Urinary bladder (tissue), 4 donors: ENCODE results near the gene TRERF1. TPM values are rescaled to one million over a fixed set of nuclear protein-coding genes. Genes with fewer than 3 reads are reported as not detected.
"Not testable (repeated sequence)": the region's sequence is repeated elsewhere in the genome, so short reads cannot be mapped to it uniquely, and the experiment has no call there.

Source experiments
- DNase-seq: peaks from one replicate; pipeline ENCODE4 v3.0.0-alpha.2; 2015; ENCODE audit errors: extremely low spot score
- H3K27ac ChIP-seq: one replicate; pipeline ENCODE4 v1.5.1; 2013; ENCODE audit warnings: low read depth, mild to moderate bottlenecking, moderate library complexity
- H3K36me3 ChIP-seq: one replicate; pipeline ENCODE4 v1.6.1; 2013; ENCODE audit warnings: mild to moderate bottlenecking, moderate library complexity; ENCODE audit not compliant: insufficient read depth
- H3K4me1 ChIP-seq: one replicate; pipeline ENCODE4 v1.6.1; 2013; ENCODE audit warnings: mild to moderate bottlenecking, moderate library complexity; ENCODE audit not compliant: insufficient read depth
- H3K4me3 ChIP-seq: one replicate; pipeline ENCODE4 v1.5.1; 2013; ENCODE audit warnings: low read depth, low read length
- WGBS: extraction: QIAGEN DNeasy Blood & Tissue Kit; methylation state at CpG from one replicate; pipeline ENCODE4 v1.1.7; 2013; 5-methylcytosine and 5-hydroxymethylcytosine counted together
- polyA plus RNA-seq: library from polyadenylated mRNA; stranded (reverse); fragments of 200-250 nt; gene quantifications from one replicate; pipeline ENCODE4 v1.2.3, GENCODE V29; 2013
- total RNA-seq: library from RNA; depleted of rRNA; stranded (reverse); fragments of >200 nt; gene quantifications from one replicate; pipeline ENCODE4 v1.2.3, GENCODE V29; 2014
- donor health status: healthy with polysubstance abuse.
- donor health status: healthy.

The TRERF1 gene
- total and polyA plus RNA-seq, 2 donors: 7.9 to 12.1 TPM

DNA sequence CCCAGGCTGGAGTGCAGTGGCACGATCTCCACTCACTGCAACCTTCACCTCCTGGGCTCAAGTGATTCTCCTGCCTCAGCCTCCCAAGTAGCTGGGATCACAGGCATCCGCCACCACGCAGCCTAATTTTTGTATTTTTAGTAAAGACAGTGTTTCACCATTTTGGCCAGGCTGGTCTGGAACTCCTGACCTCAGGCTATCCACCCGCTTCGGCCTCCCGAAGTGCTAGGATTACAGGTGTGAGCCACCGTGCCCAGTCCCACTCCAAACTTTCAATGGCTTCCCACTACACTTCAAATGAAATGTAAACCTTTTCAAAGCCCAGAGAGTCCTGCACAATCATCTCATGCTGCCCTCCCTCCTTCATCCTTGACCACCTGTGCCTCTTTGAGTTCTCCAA is 5.8 kb downstream of the TRERF1 start:
- 95% methylated on average over 7 of the region's 7 CpGs for WGBS
- not testable (repeated sequence) for DNase-seq, H3K27ac ChIP-seq, H3K4me3 ChIP-seq, H3K36me3 ChIP-seq, H3K4me1 ChIP-seq

DNA sequence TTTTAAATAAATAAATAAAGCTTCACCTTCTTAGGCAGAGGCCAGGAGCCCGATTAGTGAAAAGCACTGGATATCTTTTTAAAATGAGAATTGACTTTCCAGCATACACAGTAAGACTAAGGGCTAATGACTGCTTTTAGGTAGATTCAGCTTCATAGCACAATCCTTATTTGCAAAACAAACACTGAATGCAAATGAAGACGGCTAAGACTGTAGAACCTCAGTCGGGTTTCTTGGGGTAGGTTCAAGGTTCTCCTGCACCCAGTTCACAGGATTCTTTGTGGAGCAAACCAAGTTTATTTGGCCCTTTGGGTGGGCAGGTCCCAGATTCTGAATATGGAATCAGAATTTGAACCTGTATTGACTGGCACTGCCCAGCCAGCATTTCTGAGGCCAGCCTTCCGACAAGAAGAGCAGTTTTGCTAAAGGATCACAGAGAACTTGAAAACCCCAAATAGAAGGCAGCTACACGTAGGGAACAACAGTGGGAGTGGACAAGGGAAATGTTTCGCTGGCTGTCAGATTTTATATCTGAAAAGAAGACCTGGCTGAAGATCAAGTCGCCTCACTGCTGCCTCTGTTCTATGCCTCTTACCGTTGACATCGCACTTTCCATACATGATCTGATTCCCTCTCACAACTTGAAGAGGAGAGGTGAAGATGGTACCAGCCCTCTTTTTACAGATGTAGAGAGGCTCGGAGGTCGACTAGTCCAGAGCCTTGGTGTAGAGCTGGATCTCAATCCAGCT is 8.2 kb downstream of the TRERF1 start:
- DNase-seq: no peak
- H3K4me1 ChIP-seq: peaks cover 3% of the 10 kb centered on the region
- peak overlapping the region; percentile 59 for H3K27ac ChIP-seq
- H3K36me3 ChIP-seq: peaks cover 2% of the 10 kb centered on the region
- WGBS: 23% methylated on average over 11 of the region's 11 CpGs
- H3K4me3 ChIP-seq: no peak overlapping the region

DNA sequence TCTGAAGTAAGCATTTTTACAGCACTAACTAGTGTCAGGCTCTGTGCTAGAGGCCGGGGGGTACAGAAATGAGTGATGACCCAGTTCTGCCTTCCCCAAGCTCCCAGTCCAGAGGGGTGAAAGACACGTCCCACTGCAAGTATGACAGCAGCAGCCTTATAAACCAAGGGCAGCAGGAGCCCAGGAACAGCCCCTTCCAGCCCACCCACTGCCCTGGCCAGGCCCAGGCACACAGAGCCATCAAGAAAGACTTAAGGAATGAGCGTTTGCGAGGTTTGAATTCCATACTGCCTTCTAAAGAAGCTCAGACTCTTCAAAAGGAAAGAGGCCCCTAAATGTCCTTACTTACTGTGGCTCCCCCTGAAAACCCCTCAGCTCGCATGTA is 10.0 kb downstream of the TRERF1 start:
- H3K4me3 ChIP-seq: no peak overlapping the region
- H3K27ac ChIP-seq: peak overlapping the region; percentile 67

DNA sequence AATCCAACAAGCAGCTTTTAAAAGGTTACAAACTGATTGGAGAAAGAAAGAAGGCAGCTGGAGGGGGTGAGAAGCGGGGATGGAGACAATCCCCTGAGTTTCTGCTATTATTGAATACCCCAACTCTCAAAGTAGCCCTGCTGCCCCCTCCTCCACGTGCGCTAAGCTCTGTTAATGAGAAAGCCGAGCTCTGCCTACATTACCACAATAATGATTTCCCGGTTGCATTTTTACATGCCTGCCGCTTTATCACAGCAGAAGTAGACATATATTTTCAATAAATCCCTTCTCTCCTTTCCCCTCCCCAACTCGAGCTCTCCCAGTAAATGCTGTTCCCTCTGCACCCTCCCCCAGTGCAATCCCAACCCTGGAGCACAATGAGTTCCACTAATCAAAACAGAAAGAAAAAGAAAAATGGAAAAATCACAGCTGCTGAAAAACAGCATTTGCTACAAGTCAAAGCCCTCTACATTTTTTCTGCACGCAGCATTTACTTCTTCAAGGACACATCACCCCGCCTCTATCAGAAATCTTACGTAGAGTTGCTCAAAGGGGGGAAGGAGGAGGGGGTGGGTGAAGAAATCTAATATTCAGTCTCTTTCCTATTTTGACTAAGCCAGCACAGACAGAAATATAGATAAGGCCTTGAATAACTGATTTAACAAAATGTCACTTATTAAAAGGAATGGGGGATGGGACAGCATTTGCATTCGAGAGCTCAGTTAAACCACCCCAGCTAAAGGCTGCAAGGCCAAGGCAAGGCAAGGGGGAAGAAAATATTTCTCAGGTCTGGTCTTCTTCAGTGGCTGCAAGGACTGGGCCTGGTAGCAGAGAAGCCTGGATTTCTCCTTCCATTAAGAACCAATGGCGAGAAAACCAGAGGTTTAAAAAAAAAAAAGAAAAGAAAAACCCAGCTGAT is 10.7 kb downstream of the TRERF1 start:
- Histone ChIP-seq H3K4me3 (peak overlapping the region; percentile 9), H3K27ac (peak overlapping the region; percentile 67), H3K4me1 (peaks cover 3% of the 10 kb centered on the region), H3K36me3 (peaks cover 2% of the 10 kb centered on the region)
- peak; percentile 74 for DNase-seq
- 30% methylated on average over 12 of the region's 12 CpGs for WGBS

More for the DNA sequence above, 10.0 kb downstream of the TRERF1 start:
- WGBS: 42% methylated on average over 5 of the region's 5 CpGs
- H3K36me3 ChIP-seq: peaks cover 2% of the 10 kb centered on the region
- peaks cover 3% of the 10 kb centered on the region for H3K4me1 ChIP-seq
- no peak for DNase-seq

DNA sequence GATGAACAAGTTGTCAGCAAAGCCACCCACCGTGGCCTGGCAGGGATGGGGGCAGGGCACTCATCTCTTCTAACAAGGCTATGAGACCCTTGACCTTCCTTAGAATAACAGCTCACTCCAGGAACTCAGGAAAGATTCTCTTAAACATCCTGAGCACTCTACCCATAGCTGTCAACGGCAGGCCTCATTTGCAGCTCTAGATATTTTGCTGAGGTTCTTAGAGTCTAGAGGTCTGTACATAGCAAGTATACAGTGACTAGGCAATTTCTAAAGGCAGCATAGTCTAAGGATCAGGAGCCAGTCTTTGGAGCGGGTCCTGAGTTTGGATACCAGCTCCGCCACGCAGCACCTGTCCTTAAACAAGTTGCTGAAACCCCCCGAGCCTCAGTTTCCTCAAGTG is 11.7 kb downstream of the TRERF1 start:
- no peak overlapping the region for H3K27ac ChIP-seq
- H3K36me3 ChIP-seq: no peaks in the 10 kb centered on the region
- H3K4me3 ChIP-seq: no peak overlapping the region
- WGBS: 71% methylated on average over 6 of the region's 6 CpGs
- no peaks in the 10 kb centered on the region for H3K4me1 ChIP-seq
- DNase-seq: no peak

DNA sequence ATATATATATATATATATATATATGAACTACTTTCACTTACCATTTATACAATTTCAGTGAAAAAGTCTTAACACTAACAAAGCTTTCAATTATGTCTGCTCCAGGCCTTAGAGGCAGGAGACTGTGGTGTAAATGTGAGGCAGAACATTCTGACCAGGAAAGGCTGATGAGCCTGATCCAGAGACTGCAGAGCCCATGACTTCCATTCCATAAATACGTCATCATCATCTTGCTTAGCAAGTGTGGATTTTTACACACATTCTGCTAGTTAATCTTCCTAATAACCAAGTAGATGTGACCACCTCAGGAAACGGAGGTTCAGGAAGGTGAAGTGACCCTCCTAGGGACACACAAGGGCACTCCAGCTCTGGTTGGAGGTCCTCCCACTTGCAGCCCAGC is 14.9 kb downstream of the TRERF1 start:
- H3K27ac ChIP-seq: no peak overlapping the region
- no peak overlapping the region for H3K4me3 ChIP-seq
- 81% methylated on average over 2 of the region's 2 CpGs for WGBS
- DNase-seq: no peak
- no peaks in the 10 kb centered on the region for H3K4me1 ChIP-seq
- no peaks in the 10 kb centered on the region for H3K36me3 ChIP-seq

DNA sequence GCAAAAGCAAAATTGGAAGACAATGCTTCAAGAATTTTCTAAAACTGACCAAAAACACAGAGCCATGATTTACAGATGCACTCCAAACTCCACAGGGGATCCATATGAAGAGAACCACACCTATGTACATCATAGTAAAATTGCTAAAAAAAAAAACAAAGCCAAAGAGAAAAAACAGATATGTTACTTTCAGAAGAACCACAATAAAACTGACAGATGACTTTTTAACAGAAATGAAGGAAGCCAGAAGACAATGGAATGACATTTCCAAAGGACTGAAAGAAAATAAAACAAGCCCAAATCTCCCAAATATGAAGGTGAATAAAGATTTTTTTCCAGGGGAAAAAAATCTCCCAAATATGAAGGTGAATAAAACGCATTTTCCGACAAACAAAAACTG is 17.5 kb downstream of the TRERF1 start:
- 97% methylated on average over 2 of the region's 2 CpGs for WGBS
- no peaks in the 10 kb centered on the region for H3K4me1 ChIP-seq
- H3K4me3 ChIP-seq: no peak overlapping the region
- no peaks in the 10 kb centered on the region for H3K36me3 ChIP-seq
- H3K27ac ChIP-seq: no peak overlapping the region
- no peak for DNase-seq

DNA sequence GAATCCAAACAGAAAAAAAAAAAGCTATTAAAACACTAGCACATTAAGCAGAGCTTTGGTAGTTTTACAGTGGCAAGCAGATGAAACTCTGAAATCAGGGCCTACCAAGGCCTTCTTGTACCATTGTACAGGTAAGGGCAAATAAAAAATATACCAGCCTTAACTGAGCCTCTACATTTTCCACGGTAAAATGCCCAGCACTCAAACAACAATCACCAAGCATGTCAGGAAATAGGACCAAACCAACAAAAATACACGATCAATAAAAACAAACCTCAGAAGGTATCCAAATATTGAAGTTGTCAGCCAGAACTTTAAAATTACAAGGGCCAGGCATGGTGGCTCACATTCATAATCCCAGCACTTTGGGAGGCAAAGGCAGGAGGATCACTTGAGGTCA is 18.3 kb downstream of the TRERF1 start:
- Histone ChIP-seq H3K4me3 (no peak overlapping the region), H3K36me3 (no peaks in the 10 kb centered on the region), H3K4me1 (peaks cover 2% of the 10 kb centered on the region), H3K27ac (no peak overlapping the region)
- no peak for DNase-seq
- 100% methylated on average over 2 of the region's 2 CpGs for WGBS

DNA sequence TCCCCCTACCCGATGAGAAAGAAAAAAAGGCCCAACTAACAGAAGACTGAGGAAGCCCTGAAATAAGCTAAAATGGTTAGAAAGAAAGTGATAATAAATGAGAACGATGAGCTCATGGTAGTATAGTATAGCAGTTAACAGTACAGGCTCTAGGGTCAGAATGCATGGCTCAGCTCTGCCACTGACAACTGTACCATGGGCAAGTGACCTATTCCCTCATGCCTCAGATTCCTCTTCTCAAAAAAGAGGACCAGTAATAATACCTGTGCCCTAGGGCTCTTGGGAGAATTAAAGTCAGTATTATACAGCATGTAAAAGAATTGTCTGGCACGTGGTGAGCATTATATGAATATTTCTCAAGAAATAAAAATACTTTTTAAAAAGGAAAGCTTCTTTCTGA is 19.8 kb downstream of the TRERF1 start:
- H3K27ac ChIP-seq: no peak overlapping the region
- H3K4me3 ChIP-seq: no peak overlapping the region
- WGBS: 86% methylated on average over 3 of the region's 3 CpGs

DNA sequence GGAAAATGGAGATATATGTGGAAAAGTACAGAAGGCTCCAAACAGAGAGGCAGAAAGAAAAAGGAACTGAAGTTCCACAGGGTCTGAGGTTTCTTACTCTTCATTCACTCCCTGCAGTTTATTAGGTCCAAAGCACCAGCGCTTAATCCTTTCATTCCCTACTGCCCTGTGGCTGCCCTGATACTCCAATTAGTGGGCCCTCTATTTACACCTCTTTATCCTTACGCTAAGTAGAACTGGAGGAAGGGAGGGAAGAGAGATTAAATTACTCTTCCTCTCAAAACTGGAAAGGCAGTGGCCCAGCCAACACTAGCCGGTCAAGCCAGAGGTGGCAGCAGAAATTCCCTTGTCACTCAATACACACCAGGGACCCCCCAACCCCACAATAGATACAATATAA is 20.4 kb downstream of the TRERF1 start:
- Histone ChIP-seq H3K4me1 (peaks cover 2% of the 10 kb centered on the region), H3K4me3 (no peak overlapping the region), H3K27ac (no peak overlapping the region), H3K36me3 (no peaks in the 10 kb centered on the region)
- 90% methylated on average over 3 of the region's 3 CpGs for WGBS
- DNase-seq: no peak

More for the DNA sequence above, 19.8 kb downstream of the TRERF1 start:
- Histone ChIP-seq H3K4me1 (peaks cover 2% of the 10 kb centered on the region), H3K36me3 (no peaks in the 10 kb centered on the region)
- DNase-seq: no peak

DNA sequence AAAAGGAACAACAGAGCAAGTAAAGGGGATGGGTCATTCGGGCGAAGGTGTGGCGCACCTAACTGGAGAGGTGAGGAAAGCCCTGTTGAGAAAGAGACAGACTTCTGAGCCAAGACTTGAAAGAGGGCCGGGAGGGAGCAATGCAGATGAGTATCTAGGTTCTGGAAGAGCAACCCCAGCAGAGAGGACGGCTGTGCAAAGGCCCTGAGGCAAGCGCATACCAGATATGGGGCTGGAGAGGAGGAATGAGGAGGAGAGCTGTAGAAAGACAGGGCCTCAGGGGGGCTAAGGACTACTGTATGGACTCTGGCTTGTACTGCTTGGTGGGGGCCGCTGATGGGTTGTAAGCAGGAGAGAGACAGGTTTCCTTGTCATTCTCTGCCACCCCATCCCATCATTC is 21.9 kb downstream of the TRERF1 start:
- 88% methylated on average over 7 of the region's 7 CpGs for WGBS

DNA sequence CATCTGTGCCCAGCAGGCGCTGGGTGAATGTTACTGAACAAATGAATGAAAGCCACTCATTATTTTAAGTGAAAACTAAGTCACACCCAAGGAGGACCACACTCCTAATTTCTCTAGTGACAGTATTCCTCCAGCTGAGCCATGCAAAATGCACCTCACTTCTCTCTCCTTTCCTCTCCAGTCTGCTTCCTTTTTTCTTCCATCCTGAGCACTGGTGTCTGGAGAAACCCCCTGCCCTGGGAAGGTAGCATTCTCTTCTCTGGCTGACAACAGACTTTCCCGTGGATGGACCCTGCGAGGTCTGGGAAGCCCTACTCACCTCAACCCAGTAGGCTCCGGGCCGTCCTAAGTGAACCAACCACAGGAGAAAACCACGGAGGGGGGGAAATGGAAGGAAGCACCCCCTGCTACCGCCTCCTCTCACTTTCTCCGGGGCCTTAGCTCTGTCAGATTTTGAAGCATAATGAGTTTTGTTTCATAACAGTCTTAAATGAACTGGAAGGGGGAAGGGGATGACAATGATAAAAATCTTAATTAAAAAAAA is 22.6 kb downstream of the TRERF1 start:
- no peak for DNase-seq
- Histone ChIP-seq H3K4me1 (peaks cover 2% of the 10 kb centered on the region), H3K36me3 (no peaks in the 10 kb centered on the region), H3K27ac (no peak overlapping the region), H3K4me3 (no peak overlapping the region)
- 72% methylated on average over 8 of the region's 8 CpGs for WGBS

More for the DNA sequence above, 21.9 kb downstream of the TRERF1 start:
- Histone ChIP-seq H3K36me3 (no peaks in the 10 kb centered on the region), H3K4me3 (no peak overlapping the region), H3K4me1 (peaks cover 2% of the 10 kb centered on the region), H3K27ac (no peak overlapping the region)
- DNase-seq: no peak

DNA sequence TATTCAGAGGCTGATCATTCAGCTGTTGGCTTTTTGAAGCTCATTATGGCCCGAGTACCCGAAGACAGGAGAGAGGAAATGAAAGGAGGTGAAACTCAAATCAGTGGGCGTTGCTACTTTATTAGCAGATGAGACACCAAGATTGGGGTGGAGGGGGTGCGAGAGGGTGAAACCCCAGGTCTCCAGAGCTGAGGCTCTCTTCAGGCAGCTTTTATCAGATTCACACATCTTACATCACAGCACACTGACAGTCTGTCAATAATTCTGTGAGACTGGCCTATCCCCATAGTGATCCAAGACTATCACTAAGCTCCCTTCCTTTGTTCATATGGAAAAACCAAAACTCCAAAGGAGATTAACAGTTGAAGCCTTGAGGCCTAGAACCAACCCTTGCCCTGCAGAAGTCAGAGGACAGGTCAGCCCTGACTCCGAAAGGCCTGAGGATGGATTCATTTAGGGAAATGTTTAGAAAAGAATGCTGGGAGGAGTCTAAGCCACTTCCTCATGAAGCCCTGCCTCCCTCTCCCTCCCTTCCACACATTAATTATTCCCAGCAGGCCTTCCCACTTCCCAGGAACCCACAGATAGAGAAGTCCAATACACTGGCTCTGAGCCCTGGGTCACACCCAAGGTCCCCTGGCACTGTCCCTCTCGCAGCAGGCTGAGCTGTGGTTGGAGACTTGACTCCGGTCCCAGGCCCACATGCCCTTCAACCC is 23.2 kb downstream of the TRERF1 start:
- Histone ChIP-seq H3K4me3 (no peak overlapping the region), H3K36me3 (no peaks in the 10 kb centered on the region), H3K27ac (no peak overlapping the region), H3K4me1 (peaks cover 2% of the 10 kb centered on the region)
- 62% methylated on average over 7 of the region's 7 CpGs for WGBS
- no peak for DNase-seq
